Measurements from ENCODE around the gene SLC35A5.

The SLC35A5 gene

GRCh38 chr3:112579697-112580096 is 17.9 kb downstream of the SLC35A5 start:
- Histone ChIP-seq H3K4me2 (ENCODE audit: low read length) (no peak overlapping the region), H3K4me1 (ENCODE audit: control insufficient read depth, insufficient read depth, low read length) (no peaks in the 10 kb centered on the region), H3K27me3 (ENCODE audit: control insufficient read depth, insufficient read depth, low read length) (no peaks in the 10 kb centered on the region), H3K9me3 (replicated peaks; ENCODE audit: low read length) (no peaks in the 10 kb centered on the region), H3K36me3 (ENCODE audit: insufficient read depth, low read length) (peaks cover 20% of the 10 kb centered on the region), H3K4me3 (ENCODE audit: low read length) (no peak overlapping the region), H3K9ac (ENCODE audit: low read depth, low read length) (peak overlapping the region; percentile 34)

DNA sequence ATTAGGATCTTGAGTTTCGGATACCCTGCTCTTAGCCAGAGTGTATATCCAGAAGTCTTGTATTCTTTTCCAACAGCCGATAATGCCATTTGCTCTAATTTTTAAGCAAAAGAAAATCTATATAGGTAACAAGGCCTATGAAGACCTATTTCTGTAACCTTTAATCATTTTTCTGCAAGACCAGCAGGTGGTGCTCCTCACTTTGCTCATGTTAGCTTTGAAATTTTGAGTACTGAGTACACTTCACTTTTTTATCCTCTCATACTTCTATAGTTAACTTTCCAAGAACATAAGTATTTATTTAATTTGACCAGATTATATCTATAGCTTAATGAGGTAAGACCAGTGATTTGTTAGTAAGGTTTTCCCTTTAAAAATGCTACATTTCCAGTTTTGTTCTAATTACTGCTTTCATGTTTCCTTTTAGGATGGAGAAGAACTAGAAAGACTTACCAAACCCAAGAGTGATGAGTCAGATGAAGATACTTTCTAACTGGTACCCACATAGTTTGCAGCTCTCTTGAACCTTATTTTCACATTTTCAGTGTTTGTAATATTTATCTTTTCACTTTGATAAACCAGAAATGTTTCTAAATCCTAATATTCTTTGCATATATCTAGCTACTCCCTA is 20.5 kb downstream of the SLC35A5 start:
- no peak overlapping the region for H3K9ac ChIP-seq (ENCODE audit: low read depth, low read length)
- peaks cover 4% of the 10 kb centered on the region for H3K4me1 ChIP-seq (ENCODE audit: control insufficient read depth, insufficient read depth, low read length)
- peaks cover 25% of the 10 kb centered on the region for H3K36me3 ChIP-seq (ENCODE audit: insufficient read depth, low read length)
- no peaks in the 10 kb centered on the region for H3K27me3 ChIP-seq (ENCODE audit: control insufficient read depth, insufficient read depth, low read length)
- no peaks in the 10 kb centered on the region for H3K9me3 ChIP-seq (replicated peaks; ENCODE audit: low read length)
- H3K4me2 ChIP-seq (ENCODE audit: low read length) = no peak overlapping the region
- no peak overlapping the region for H3K4me3 ChIP-seq (ENCODE audit: low read length)

- peaks cover 25% of the 10 kb centered on the region for H3K36me3 ChIP-seq (ENCODE audit: insufficient read depth, low read length)
These were observed 21.3 kb downstream of the SLC35A5 start for GRCh38 chr3:112583105-112583504.

GRCh38 chr3:112585782-112586181 is 23.9 kb downstream of the SLC35A5 start:
- no peak overlapping the region for H3K9ac ChIP-seq (ENCODE audit: low read depth, low read length)

More at GRCh38 chr3:112583105-112583504, 21.3 kb downstream of the SLC35A5 start:
- H3K9ac ChIP-seq (ENCODE audit: low read depth, low read length) = no peak overlapping the region
- H3K27me3 ChIP-seq (ENCODE audit: control insufficient read depth, insufficient read depth, low read length) = no peaks in the 10 kb centered on the region
- H3K9me3 ChIP-seq (replicated peaks; ENCODE audit: low read length) = no peaks in the 10 kb centered on the region
- no peak overlapping the region for H3K4me3 ChIP-seq (ENCODE audit: low read length)
- peaks cover 7% of the 10 kb centered on the region for H3K4me1 ChIP-seq (ENCODE audit: control insufficient read depth, insufficient read depth, low read length)
- no peak overlapping the region for H3K4me2 ChIP-seq (ENCODE audit: low read length)

GRCh38 chr3:112587336-112587735 is 25.5 kb downstream of the SLC35A5 start:
- Histone ChIP-seq H3K4me1 (ENCODE audit: control insufficient read depth, insufficient read depth, low read length) (peaks cover 7% of the 10 kb centered on the region), H3K4me2 (ENCODE audit: low read length) (no peak overlapping the region), H3K4me3 (ENCODE audit: low read length) (no peak overlapping the region), H3K27me3 (ENCODE audit: control insufficient read depth, insufficient read depth, low read length) (no peaks in the 10 kb centered on the region), H3K36me3 (ENCODE audit: insufficient read depth, low read length) (peaks cover 12% of the 10 kb centered on the region), H3K9ac (ENCODE audit: low read depth, low read length) (no peak overlapping the region), H3K9me3 (replicated peaks; ENCODE audit: low read length) (no peaks in the 10 kb centered on the region)

More at GRCh38 chr3:112585782-112586181, 23.9 kb downstream of the SLC35A5 start:
- Histone ChIP-seq H3K36me3 (ENCODE audit: insufficient read depth, low read length) (peaks cover 16% of the 10 kb centered on the region), H3K9me3 (replicated peaks; ENCODE audit: low read length) (no peaks in the 10 kb centered on the region), H3K4me2 (ENCODE audit: low read length) (no peak overlapping the region), H3K4me1 (ENCODE audit: control insufficient read depth, insufficient read depth, low read length) (peaks cover 7% of the 10 kb centered on the region), H3K27me3 (ENCODE audit: control insufficient read depth, insufficient read depth, low read length) (no peaks in the 10 kb centered on the region), H3K4me3 (ENCODE audit: low read length) (no peak overlapping the region)

DNA sequence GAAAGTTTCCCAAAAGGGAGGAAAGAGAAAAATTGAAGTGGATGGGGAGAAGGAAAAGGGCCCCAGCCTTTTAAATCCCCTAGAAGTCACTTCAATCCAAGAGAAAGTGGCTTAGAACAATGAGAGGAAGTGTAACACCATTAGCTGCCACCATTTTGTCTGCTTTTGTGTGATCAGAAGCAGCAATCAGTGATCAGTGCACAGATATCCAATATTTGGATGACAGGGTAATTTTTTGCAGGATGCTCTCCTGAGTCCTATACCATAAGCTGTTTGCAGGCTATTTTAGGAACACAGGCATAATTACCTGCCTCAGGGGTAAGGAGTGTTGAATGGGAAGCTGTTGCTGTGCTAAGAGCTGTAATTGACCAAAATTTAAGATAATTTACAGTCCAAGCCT is 31.4 kb downstream of the SLC35A5 start:
- H3K36me3 ChIP-seq (ENCODE audit: insufficient read depth, low read length) = peaks cover 6% of the 10 kb centered on the region
- no peaks in the 10 kb centered on the region for H3K9me3 ChIP-seq (replicated peaks; ENCODE audit: low read length)
- H3K4me2 ChIP-seq (ENCODE audit: low read length) = no peak overlapping the region
- H3K9ac ChIP-seq (ENCODE audit: low read depth, low read length) = no peak overlapping the region
- H3K4me3 ChIP-seq (ENCODE audit: low read length) = no peak overlapping the region
- no peaks in the 10 kb centered on the region for H3K4me1 ChIP-seq (ENCODE audit: control insufficient read depth, insufficient read depth, low read length)
- no peaks in the 10 kb centered on the region for H3K27me3 ChIP-seq (ENCODE audit: control insufficient read depth, insufficient read depth, low read length)

GRCh38 chr3:112594856-112595255 is 33.0 kb downstream of the SLC35A5 start:
- Histone ChIP-seq H3K9ac (ENCODE audit: low read depth, low read length) (no peak overlapping the region), H3K9me3 (replicated peaks; ENCODE audit: low read length) (no peaks in the 10 kb centered on the region), H3K27me3 (ENCODE audit: control insufficient read depth, insufficient read depth, low read length) (no peaks in the 10 kb centered on the region), H3K4me2 (ENCODE audit: low read length) (no peak overlapping the region), H3K36me3 (ENCODE audit: insufficient read depth, low read length) (peaks cover 21% of the 10 kb centered on the region), H3K4me3 (ENCODE audit: low read length) (no peak overlapping the region), H3K4me1 (ENCODE audit: control insufficient read depth, insufficient read depth, low read length) (no peaks in the 10 kb centered on the region)

DNA sequence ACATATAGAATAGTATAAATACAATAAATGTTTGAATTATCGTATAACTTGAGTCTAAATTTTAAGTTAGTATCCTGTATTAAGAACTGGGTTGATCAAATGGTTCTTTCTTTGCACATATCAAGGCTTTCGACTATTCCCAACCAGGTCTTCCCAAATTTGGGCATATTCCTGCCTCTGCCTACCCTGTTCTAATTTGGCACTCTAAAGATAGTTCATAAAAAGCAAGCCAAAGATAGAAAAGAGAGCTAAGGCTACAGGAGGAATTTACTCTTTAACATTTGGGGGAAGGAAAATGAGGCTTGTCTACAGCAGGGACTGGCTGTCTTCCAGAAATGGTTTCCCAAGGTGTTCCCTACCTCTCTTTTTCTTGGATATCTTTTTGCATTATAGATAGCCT is 36.1 kb downstream of the SLC35A5 start:
- Histone ChIP-seq H3K9ac (ENCODE audit: low read depth, low read length) (no peak overlapping the region), H3K4me3 (ENCODE audit: low read length) (no peak overlapping the region), H3K9me3 (replicated peaks; ENCODE audit: low read length) (no peaks in the 10 kb centered on the region), H3K36me3 (ENCODE audit: insufficient read depth, low read length) (peaks cover 50% of the 10 kb centered on the region), H3K4me1 (ENCODE audit: control insufficient read depth, insufficient read depth, low read length) (no peaks in the 10 kb centered on the region), H3K27me3 (ENCODE audit: control insufficient read depth, insufficient read depth, low read length) (no peaks in the 10 kb centered on the region), H3K4me2 (ENCODE audit: low read length) (no peak overlapping the region)

DNA sequence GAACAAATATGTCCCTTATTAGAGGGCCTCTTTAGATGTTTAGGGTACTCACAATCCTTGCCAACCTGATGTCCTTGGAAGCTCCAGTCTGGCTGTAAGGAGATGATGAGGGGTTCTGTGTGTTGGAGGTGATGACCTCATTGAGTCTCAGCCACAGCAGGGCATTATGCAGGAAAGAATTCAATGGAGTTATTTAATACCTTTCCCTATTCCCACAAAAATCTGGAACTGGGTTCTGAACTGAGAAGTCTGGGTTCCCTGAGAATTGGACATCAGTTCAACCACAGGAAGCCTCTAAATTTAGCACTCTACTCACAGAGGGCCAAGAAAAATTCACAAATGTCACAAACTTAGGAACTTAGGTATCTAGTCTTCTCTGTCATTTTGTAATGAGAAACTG is 36.9 kb downstream of the SLC35A5 start:
- no peak overlapping the region for H3K4me3 ChIP-seq (ENCODE audit: low read length)
- H3K9me3 ChIP-seq (replicated peaks; ENCODE audit: low read length) = no peaks in the 10 kb centered on the region
- no peak overlapping the region for H3K4me2 ChIP-seq (ENCODE audit: low read length)

GRCh38 chr3:112602217-112602838 is 40.5 kb downstream of the SLC35A5 start:
- Histone ChIP-seq H3K4me3 (ENCODE audit: low read length) (no peak overlapping the region), H3K9me3 (replicated peaks; ENCODE audit: low read length) (no peaks in the 10 kb centered on the region), H3K4me1 (ENCODE audit: control insufficient read depth, insufficient read depth, low read length) (peaks cover 21% of the 10 kb centered on the region), H3K27me3 (ENCODE audit: control insufficient read depth, insufficient read depth, low read length) (no peaks in the 10 kb centered on the region), H3K4me2 (ENCODE audit: low read length) (no peak overlapping the region), H3K9ac (ENCODE audit: low read depth, low read length) (no peak overlapping the region), H3K36me3 (ENCODE audit: insufficient read depth, low read length) (peaks cover 78% of the 10 kb centered on the region)

More for the DNA sequence above, 36.9 kb downstream of the SLC35A5 start:
- no peak overlapping the region for H3K9ac ChIP-seq (ENCODE audit: low read depth, low read length)
- H3K27me3 ChIP-seq (ENCODE audit: control insufficient read depth, insufficient read depth, low read length) = no peaks in the 10 kb centered on the region
- H3K36me3 ChIP-seq (ENCODE audit: insufficient read depth, low read length) = peaks cover 56% of the 10 kb centered on the region
- H3K4me1 ChIP-seq (ENCODE audit: control insufficient read depth, insufficient read depth, low read length) = peaks cover 1% of the 10 kb centered on the region

GRCh38 chr3:112604536-112604935 is 42.7 kb downstream of the SLC35A5 start:
- Histone ChIP-seq H3K4me1 (ENCODE audit: control insufficient read depth, insufficient read depth, low read length) (peaks cover 21% of the 10 kb centered on the region), H3K4me2 (ENCODE audit: low read length) (peak overlapping the region; percentile 49), H3K9me3 (replicated peaks; ENCODE audit: low read length) (no peaks in the 10 kb centered on the region), H3K4me3 (ENCODE audit: low read length) (no peak overlapping the region), H3K27me3 (ENCODE audit: control insufficient read depth, insufficient read depth, low read length) (no peaks in the 10 kb centered on the region), H3K36me3 (ENCODE audit: insufficient read depth, low read length) (peaks cover 80% of the 10 kb centered on the region), H3K9ac (ENCODE audit: low read depth, low read length) (peak overlapping the region; percentile 80)

DNA sequence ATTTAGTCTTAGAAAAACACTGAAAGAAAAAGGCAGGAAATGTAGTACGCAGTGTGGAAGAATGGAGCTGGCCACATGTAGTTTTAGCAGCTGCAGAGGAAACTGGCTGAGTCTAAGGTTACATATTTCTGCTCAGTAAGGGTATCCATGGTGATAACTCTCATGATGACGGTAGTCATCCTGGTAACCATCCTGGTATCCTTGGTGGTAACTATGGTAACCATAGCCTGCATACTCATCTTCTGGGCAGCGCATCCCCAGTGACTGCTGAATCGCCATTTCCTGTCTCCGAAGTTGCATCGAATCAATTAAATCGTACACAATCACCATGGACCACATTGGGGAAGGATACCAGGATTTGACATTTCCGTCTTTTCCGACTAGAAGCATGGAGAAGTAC is 43.4 kb downstream of the SLC35A5 start:
- Histone ChIP-seq H3K4me3 (ENCODE audit: low read length) (no peak overlapping the region), H3K9ac (ENCODE audit: low read depth, low read length) (peak overlapping the region; percentile 80), H3K4me1 (ENCODE audit: control insufficient read depth, insufficient read depth, low read length) (peaks cover 27% of the 10 kb centered on the region), H3K9me3 (replicated peaks; ENCODE audit: low read length) (no peaks in the 10 kb centered on the region), H3K4me2 (ENCODE audit: low read length) (peak overlapping the region; percentile 49), H3K27me3 (ENCODE audit: control insufficient read depth, insufficient read depth, low read length) (no peaks in the 10 kb centered on the region), H3K36me3 (ENCODE audit: insufficient read depth, low read length) (peaks cover 79% of the 10 kb centered on the region)

All from skeletal muscle satellite cell (primary cell).